Activated naive CD4-positive, alpha-beta T cell treated with anti-CD3 and anti-CD28 coated beads for 36 hours (primary cell): Measurements from ENCODE around the gene FTSJ3. TPM values are rescaled to one million over a fixed set of nuclear protein-coding genes. Genes with fewer than 3 reads are reported as not detected.
A peak's percentile ranks its signal among the peaks of the same experiment; 100 is the strongest.

ENCODE experiments used
- CTCF ChIA-PET: fragments of 350-600 bp; sonication (Branson Sonifier 250); formaldehyde crosslinking; loops from one replicate; lab custom pipeline; 2021; ENCODE audit warnings: antibody characterized with exemption; lab: Charles Lee
- DNase-seq: peaks from one replicate; pipeline ENCODE4 v3.0.0-alpha.2; 2020
- H3K27ac Mint-ChIP-seq: one replicate; pipeline ENCODE4 v1.8.0; 2021; ENCODE audit warnings: mild to moderate bottlenecking, mixed read lengths
- H3K27me3 Mint-ChIP-seq: one replicate; pipeline ENCODE4 v1.8.0; 2021; ENCODE audit warnings: low read depth, mixed read lengths
- H3K36me3 Mint-ChIP-seq: one replicate; pipeline ENCODE4 v1.8.0; 2021; ENCODE audit warnings: low read depth, mixed read lengths
- H3K4me1 Mint-ChIP-seq: one replicate; pipeline ENCODE4 v1.8.0; 2021; ENCODE audit warnings: low read depth, mixed read lengths
- H3K4me3 Mint-ChIP-seq: one replicate; pipeline ENCODE4 v1.8.0; 2021; ENCODE audit warnings: mild to moderate bottlenecking, moderate library complexity, mixed read lengths
- H3K9me3 Mint-ChIP-seq: one replicate; pipeline ENCODE4 v1.8.0; 2021; ENCODE audit warnings: mixed read lengths
- intact Hi-C: fragments of 100-400 bp; cut with micrococcal nuclease; formaldehyde crosslinking; loops from one replicate; pipeline ENCODE4 v1.15.1; 2023
- total RNA-seq, 2 experiments: library from RNA; stranded (reverse); gene quantifications; one replicate each; pipeline ENCODE4 v1.2.3, GENCODE V29; 2021

Gene FTSJ3
- total RNA-seq, 2 experiments from 2014 or later, result 25.3 to 26.2 TPM

GRCh38 chr17:63841350-63842172 is 14.1 kb upstream of the FTSJ3 start:
- Mint-ChIP-seq H3K27ac (peak overlapping the region; percentile 90), H3K4me3 (peak overlapping the region; percentile 94), H3K4me1 (peaks cover 32% of the 10 kb centered on the region), H3K27me3 (no peaks in the 10 kb centered on the region), H3K9me3 (no peaks in the 10 kb centered on the region), H3K36me3 (peaks cover 3% of the 10 kb centered on the region)
- intact Hi-C loops, result loop anchor here (2.0 kb wide), 2 partner anchors 289 to 303 kb away; partner anchors contain the start of gene ERN1
- peak; percentile 41 for DNase-seq
- CTCF ChIA-PET, result interaction anchor here (1.1 kb wide), 1 partner anchor 9 kb away, joined by 5 read pairs; no protein-coding TSS in a partner anchor

GRCh38 chr17:63840591-63841349 is 13.3 kb upstream of the FTSJ3 start:
- peaks cover 3% of the 10 kb centered on the region for H3K36me3 Mint-ChIP-seq
- peaks cover 32% of the 10 kb centered on the region for H3K4me1 Mint-ChIP-seq
- H3K27ac Mint-ChIP-seq, result peak overlapping the region; percentile 90
- no peaks in the 10 kb centered on the region for H3K27me3 Mint-ChIP-seq
- no peak for DNase-seq
- H3K4me3 Mint-ChIP-seq, result peak overlapping the region; percentile 94
- H3K9me3 Mint-ChIP-seq, result no peaks in the 10 kb centered on the region
- intact Hi-C loops, result no loop called here
- CTCF ChIA-PET, result interaction anchor here (0.9 to 4.5 kb wide), 4 partner anchors 8 to 229 kb away, joined by 3 to 29 read pairs (median 4); no protein-coding TSS in a partner anchor

GRCh38 chr17:63838631-63839171 is 11.2 kb upstream of the FTSJ3 start:
- Mint-ChIP-seq H3K36me3 (peaks cover 12% of the 10 kb centered on the region), H3K27me3 (no peaks in the 10 kb centered on the region), H3K4me3 (no peak overlapping the region), H3K4me1 (peaks cover 40% of the 10 kb centered on the region), H3K9me3 (no peaks in the 10 kb centered on the region), H3K27ac (peak overlapping the region; percentile 46)
- intact Hi-C loops, result no loop called here
- DNase-seq, result no peak
- CTCF ChIA-PET, result interaction anchor here (0.7 to 4.5 kb wide), 3 partner anchors 10 to 12 kb away, joined by 3 to 29 read pairs (median 13); no protein-coding TSS in a partner anchor

GRCh38 chr17:63837962-63838600 is 10.6 kb upstream of the FTSJ3 start:
- intact Hi-C loops, result no loop called here
- H3K36me3 Mint-ChIP-seq, result peaks cover 16% of the 10 kb centered on the region
- no peaks in the 10 kb centered on the region for H3K27me3 Mint-ChIP-seq
- H3K9me3 Mint-ChIP-seq, result no peaks in the 10 kb centered on the region
- H3K4me1 Mint-ChIP-seq, result peaks cover 39% of the 10 kb centered on the region
- no peak for DNase-seq
- peak overlapping the region; percentile 30 for H3K27ac Mint-ChIP-seq
- no peak overlapping the region for H3K4me3 Mint-ChIP-seq
- CTCF ChIA-PET, result interaction anchor here (0.7 to 4.5 kb wide), 3 partner anchors 9 to 12 kb away, joined by 3 to 29 read pairs (median 13); no protein-coding TSS in a partner anchor

- intact Hi-C loops, result no loop called here
- H3K27ac Mint-ChIP-seq, result no peak overlapping the region
- H3K4me1 Mint-ChIP-seq, result peaks cover 39% of the 10 kb centered on the region
- no peaks in the 10 kb centered on the region for H3K27me3 Mint-ChIP-seq
- CTCF ChIA-PET, result interaction anchor here (3.2 to 4.5 kb wide), 2 partner anchors 8 to 11 kb away, joined by 13 to 29 read pairs; no protein-coding TSS in a partner anchor
- peaks cover 16% of the 10 kb centered on the region for H3K36me3 Mint-ChIP-seq
- no peaks in the 10 kb centered on the region for H3K9me3 Mint-ChIP-seq
- no peak overlapping the region for H3K4me3 Mint-ChIP-seq
- DNase-seq, result no peak
Measured at GRCh38 chr17:63837480-63837879, 10.0 kb upstream of the FTSJ3 start.

- CTCF ChIA-PET, result interaction anchor here (3.2 to 4.5 kb wide), 2 partner anchors 8 to 11 kb away, joined by 13 to 29 read pairs; no protein-coding TSS in a partner anchor
- Mint-ChIP-seq H3K27ac (no peak overlapping the region), H3K9me3 (no peaks in the 10 kb centered on the region), H3K4me3 (no peak overlapping the region), H3K36me3 (peaks cover 22% of the 10 kb centered on the region), H3K27me3 (no peaks in the 10 kb centered on the region), H3K4me1 (peaks cover 46% of the 10 kb centered on the region)
- no peak for DNase-seq
- intact Hi-C loops, result no loop called here
Measured at GRCh38 chr17:63836811-63837210, 9.3 kb upstream of the FTSJ3 start.

- no peak overlapping the region for H3K4me3 Mint-ChIP-seq
- CTCF ChIA-PET, result interaction anchor here (0.5 to 1.7 kb wide), 11 partner anchors 9 to 410 kb away, joined by 3 to 14 read pairs (median 3); partner anchors contain the start of gene DDX42
- H3K4me1 Mint-ChIP-seq, result peaks cover 49% of the 10 kb centered on the region
- H3K27ac Mint-ChIP-seq, result peak overlapping the region; percentile 77
- H3K36me3 Mint-ChIP-seq, result peaks cover 33% of the 10 kb centered on the region
- intact Hi-C loops, result loop anchor here (1.0 kb wide), 3 partner anchors 8 to 410 kb away; partner anchors contain the start of genes FTSJ3 and PSMC5
- H3K27me3 Mint-ChIP-seq, result no peaks in the 10 kb centered on the region
- DNase-seq, result no peak
- no peaks in the 10 kb centered on the region for H3K9me3 Mint-ChIP-seq
Measured at GRCh38 chr17:63835167-63835720, 7.8 kb upstream of the FTSJ3 start.

GRCh38 chr17:63834431-63835166 is 7.1 kb upstream of the FTSJ3 start:
- Mint-ChIP-seq H3K4me3 (no peak overlapping the region), H3K36me3 (peaks cover 39% of the 10 kb centered on the region)
- peak; percentile 82 for DNase-seq

GRCh38 chr17:63833741-63834373 is 6.4 kb upstream of the FTSJ3 start:
- no peaks in the 10 kb centered on the region for H3K9me3 Mint-ChIP-seq
- peaks cover 46% of the 10 kb centered on the region for H3K36me3 Mint-ChIP-seq
- intact Hi-C loops, result no loop called here
- CTCF ChIA-PET, result interaction anchor here (0.5 to 1.9 kb wide), 10 partner anchors 8 to 655 kb away, joined by 3 to 14 read pairs (median 4); partner anchors contain the start of gene DDX42
- H3K27ac Mint-ChIP-seq, result peak overlapping the region; percentile 70
- no peak overlapping the region for H3K4me3 Mint-ChIP-seq
- H3K27me3 Mint-ChIP-seq, result no peaks in the 10 kb centered on the region
- peaks cover 55% of the 10 kb centered on the region for H3K4me1 Mint-ChIP-seq
- no peak for DNase-seq

More at GRCh38 chr17:63834431-63835166, 7.1 kb upstream of the FTSJ3 start:
- H3K27me3 Mint-ChIP-seq, result no peaks in the 10 kb centered on the region
- peak overlapping the region; percentile 77 for H3K27ac Mint-ChIP-seq
- intact Hi-C loops, result loop anchor here (1.0 kb wide), 3 partner anchors 7 to 409 kb away; partner anchors contain the start of genes FTSJ3 and PSMC5
- CTCF ChIA-PET, result interaction anchor here (0.6 to 1.7 kb wide), 13 partner anchors 9 to 654 kb away, joined by 3 to 14 read pairs (median 3); partner anchors contain the start of gene DDX42
- peaks cover 55% of the 10 kb centered on the region for H3K4me1 Mint-ChIP-seq
- no peaks in the 10 kb centered on the region for H3K9me3 Mint-ChIP-seq

GRCh38 chr17:63833026-63833740 is 5.7 kb upstream of the FTSJ3 start:
- CTCF ChIA-PET, result interaction anchor here (0.5 to 1.9 kb wide), 3 partner anchors 8 to 87 kb away, joined by 3 to 5 read pairs (median 5); no protein-coding TSS in a partner anchor
- peaks cover 48% of the 10 kb centered on the region for H3K36me3 Mint-ChIP-seq
- peaks cover 58% of the 10 kb centered on the region for H3K4me1 Mint-ChIP-seq
- intact Hi-C loops, result no loop called here
- peak overlapping the region; percentile 70 for H3K27ac Mint-ChIP-seq
- H3K4me3 Mint-ChIP-seq, result no peak overlapping the region
- no peak for DNase-seq
- H3K9me3 Mint-ChIP-seq, result no peaks in the 10 kb centered on the region
- H3K27me3 Mint-ChIP-seq, result no peaks in the 10 kb centered on the region
